Neural progenitor cell (in vitro differentiated cells): Measurements from ENCODE around the gene GUCY2C.

Source experiments
- CTCF ChIP-seq: fragments of 200-600 bp; sonication (generic); IDR thresholded peaks from 2 replicates; pipeline ENCODE4 v1.5.1; 2017; ENCODE audit warnings: antibody characterized with exemption, mild to moderate bottlenecking
- EZH2 ChIP-seq: fragments of 200-600 bp; sonication (generic); IDR thresholded peaks from 2 replicates; pipeline ENCODE4 v1.6.1; 2017; ENCODE audit warnings: antibody characterized with exemption, mild to moderate bottlenecking, moderate library complexity
- EZH2phosphoT487 ChIP-seq: fragments of 200-600 bp; sonication (generic); IDR thresholded peaks from 2 replicates; pipeline ENCODE4 v1.6.1; 2017; ENCODE audit warnings: antibody characterized with exemption

GRCh38 chr12:14612898-14613445, 83.4 kb downstream of the GUCY2C start:
- TF ChIP-seq CTCF (no peak), EZH2phosphoT487 (no peak), EZH2 (no peak)
